Gastrocnemius medialis (tissue), 4 donors: ENCODE measurements around the gene TAGLN2. TPM values are rescaled to one million over a fixed set of nuclear protein-coding genes. Genes with fewer than 3 reads are reported as not detected.

Experiments
- ATAC-seq, 2 donors: fragments of 150-250 bp; one replicate each; pipeline ENCODE4 v1.9.1; 2016
- DNase-seq, 2 donors: peaks; one replicate each; pipeline ENCODE4 v3.0.0-alpha.2; 2019
- H3K27ac ChIP-seq, 4 donors: fragments of 200-600 bp; sonication (generic); 1 replicate in 1 of 4; 2 replicates in 3 of 4; pipeline ENCODE4 v1.5.1; 2016 to 2018; ENCODE audit warnings: mild to moderate bottlenecking in 2 of 4, moderate library complexity in 1 of 4
- H3K27me3 ChIP-seq, 3 donors: fragments of 200-600 bp; sonication (generic) in 2 of 3; 1 replicate in 1 of 3; 2 replicates in 2 of 3; pipeline versions ENCODE4 v1.5.1 to v1.6.0; 2016 to 2019; ENCODE audit warnings: mild to moderate bottlenecking in 1 of 3, moderate library complexity in 1 of 3
- H3K36me3 ChIP-seq, 2 donors: fragments of 200-600 bp; sonication (generic) in 1 of 2; one replicate each; pipeline ENCODE4 v1.5.1; 2017 to 2018
- H3K4me1 ChIP-seq, 2 donors: fragments of 200-600 bp; sonication (generic) in 1 of 2; one replicate each; pipeline ENCODE4 v1.5.1; 2016 to 2017; ENCODE audit warnings: mild to moderate bottlenecking in 2 of 2
- H3K4me3 ChIP-seq, 4 donors: fragments of 200-600 bp; sonication (generic) in 3 of 4; 1 replicate in 1 of 4; 2 replicates in 3 of 4; pipeline ENCODE4 v1.5.1; 2016 to 2019; ENCODE audit warnings: mild to moderate bottlenecking in 2 of 4
- H3K9me3 ChIP-seq, 3 donors: fragments of 200-600 bp; sonication (generic) in 2 of 3; 1 replicate in 1 of 3; 2 replicates in 2 of 3; pipeline ENCODE4 v1.5.1; 2016 to 2019
- POLR2A ChIP-seq, 2 donors: fragments of 450-650 bp; IDR thresholded peaks; one replicate each; pipeline ENCODE4 v1.6.1; 2017; ENCODE audit warnings: antibody characterized with exemption in 2 of 2, mild to moderate bottlenecking in 2 of 2, moderate library complexity in 2 of 2
- in situ Hi-C, 4 donors: fragments of 200-750 bp; cut with MboI; loops; one replicate each; pipeline versions ENCODE4 v1.15.0 to v1.8.0; 2017; ENCODE audit warnings: low sequenced_read_pairs in 4 of 4
- intact Hi-C: fragments of 100-400 bp; cut with DNase I; formaldehyde crosslinking; loops from one replicate; pipeline ENCODE4 v1.15.1; 2023; ENCODE audit warnings: low total_unique reads
- total RNA-seq, 4 donors: library from RNA; depleted of rRNA; stranded (reverse); fragments of >200 nt; gene quantifications; one replicate each; pipeline versions ENCODE4 v1.1.0 to v1.2.3, GENCODE V29; 2016
- TF ChIP-seq, protein P1 (sequence below), 5 experiments: fragments of 450-650 bp in 3 of 5; fragments of 200-600 bp in 2 of 5; sonication (generic) in 2 of 5; IDR thresholded peaks in 4 of 5; conservative IDR thresholded peaks in 1 of 5; 1 replicate in 4 of 5; 2 replicates in 1 of 5; pipeline ENCODE4 v1.5.1; 2016 to 2019; ENCODE audit warnings: antibody characterized with exemption in 5 of 5, mild to moderate bottlenecking in 3 of 5, moderate library complexity in 3 of 5

The TAGLN2 gene
- total RNA-seq, 4 donors from 2014 or later, result 28.8 to 48.2 (median 37.5) TPM

DNA sequence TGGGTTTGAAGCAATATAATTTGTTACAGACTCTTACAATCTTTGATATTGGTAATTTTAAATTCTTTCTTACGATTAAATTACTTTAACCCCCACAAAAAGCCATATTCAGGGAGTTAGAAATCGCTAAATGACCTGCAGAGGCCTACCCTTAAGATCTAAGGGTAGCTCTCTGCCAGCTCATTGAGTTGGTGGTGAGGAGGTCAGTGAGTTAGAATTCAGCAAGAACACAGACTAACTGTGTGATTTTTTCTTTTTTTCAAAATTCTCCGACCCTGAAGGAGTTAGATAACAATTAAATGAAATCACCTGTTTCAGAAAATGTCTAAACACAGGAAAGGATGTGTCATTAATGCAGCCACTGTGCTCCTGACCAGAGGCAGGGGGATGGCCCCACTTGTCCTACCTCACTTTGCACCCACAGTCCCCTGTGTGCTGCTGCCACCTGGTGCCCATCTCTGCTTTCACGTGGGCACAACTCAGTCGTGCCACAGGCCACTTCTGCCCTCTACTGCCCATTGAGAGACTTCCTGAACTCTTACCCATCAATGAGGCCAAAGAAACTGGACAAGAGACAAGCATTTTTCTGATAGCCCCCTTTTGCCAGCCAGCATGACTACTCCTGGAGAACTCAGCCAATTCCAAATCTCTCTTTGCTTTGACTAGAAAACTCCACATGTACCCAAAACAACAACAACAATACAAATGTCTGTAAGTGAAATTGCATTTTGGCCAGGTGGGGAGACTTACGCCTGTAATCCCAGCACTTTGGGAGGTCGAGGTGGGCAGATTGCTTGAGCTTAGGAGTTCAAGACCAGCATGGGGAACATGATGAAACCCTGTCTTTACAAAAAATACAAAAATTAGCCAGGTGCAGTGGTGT is 33.8 kb downstream of the TAGLN2 start:
- DNase-seq (peak; percentile 54 to 71), ATAC-seq (peak; percentile 87 to 94)
- in situ Hi-C loops, result loop anchor here (5.0 to 10.0 kb wide), 3 partner anchors 89 to 97 kb away; partner anchors contain the start of gene FCRL6 (in 1 of the 4)
- intact Hi-C loops, result loop anchor here (1.0 to 2.0 kb wide), 3 partner anchors 21 to 111 kb away; partner anchors contain the start of gene DUSP23
- TF ChIP-seq, protein P1, sequence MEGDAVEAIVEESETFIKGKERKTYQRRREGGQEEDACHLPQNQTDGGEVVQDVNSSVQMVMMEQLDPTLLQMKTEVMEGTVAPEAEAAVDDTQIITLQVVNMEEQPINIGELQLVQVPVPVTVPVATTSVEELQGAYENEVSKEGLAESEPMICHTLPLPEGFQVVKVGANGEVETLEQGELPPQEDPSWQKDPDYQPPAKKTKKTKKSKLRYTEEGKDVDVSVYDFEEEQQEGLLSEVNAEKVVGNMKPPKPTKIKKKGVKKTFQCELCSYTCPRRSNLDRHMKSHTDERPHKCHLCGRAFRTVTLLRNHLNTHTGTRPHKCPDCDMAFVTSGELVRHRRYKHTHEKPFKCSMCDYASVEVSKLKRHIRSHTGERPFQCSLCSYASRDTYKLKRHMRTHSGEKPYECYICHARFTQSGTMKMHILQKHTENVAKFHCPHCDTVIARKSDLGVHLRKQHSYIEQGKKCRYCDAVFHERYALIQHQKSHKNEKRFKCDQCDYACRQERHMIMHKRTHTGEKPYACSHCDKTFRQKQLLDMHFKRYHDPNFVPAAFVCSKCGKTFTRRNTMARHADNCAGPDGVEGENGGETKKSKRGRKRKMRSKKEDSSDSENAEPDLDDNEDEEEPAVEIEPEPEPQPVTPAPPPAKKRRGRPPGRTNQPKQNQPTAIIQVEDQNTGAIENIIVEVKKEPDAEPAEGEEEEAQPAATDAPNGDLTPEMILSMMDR (IDR thresholded peaks at IDR 0.05 in 4 of 5, conservative IDR thresholded peaks at IDR 0.05 in 1 of 5), result peak; percentile 86 to 95 (median 90)
- no peak for TF ChIP-seq POLR2A (IDR thresholded peaks at IDR 0.05)
- Histone ChIP-seq H3K36me3 (no peaks in the 10 kb centered on the region), H3K27me3 (no peaks in the 10 kb centered on the region), H3K4me1 (peaks cover 3 to 13% of the 10 kb centered on the region in 2 donors), H3K4me3 (no peak overlapping the region), H3K27ac (no peak overlapping the region), H3K9me3 (no peaks in the 10 kb centered on the region)

DNA sequence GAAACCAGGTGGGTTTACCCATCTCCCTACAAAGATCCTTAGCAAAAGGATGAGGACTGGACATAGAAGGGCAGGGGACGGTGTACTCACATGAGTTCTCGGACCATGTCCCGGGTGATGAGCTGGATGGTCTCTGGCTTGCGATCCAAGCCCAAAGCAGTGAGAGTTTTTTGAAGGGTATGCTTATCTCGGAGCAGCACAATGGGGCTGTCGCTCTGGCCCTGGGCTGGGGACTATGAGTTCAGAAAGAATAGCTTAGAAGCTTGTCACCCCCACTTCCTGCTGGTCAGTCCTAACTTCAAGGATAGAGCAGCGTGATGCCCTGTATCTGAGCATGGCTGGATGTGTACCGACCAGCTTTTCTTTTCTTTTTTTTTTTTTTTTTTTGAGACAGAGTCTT is 34.9 kb downstream of the TAGLN2 start:
- no peaks in the 10 kb centered on the region for H3K36me3 ChIP-seq
- no peaks in the 10 kb centered on the region for H3K9me3 ChIP-seq
- H3K27me3 ChIP-seq, result no peaks in the 10 kb centered on the region
- H3K4me3 ChIP-seq, result no peak overlapping the region
- intact Hi-C loops, result loop anchor here (2.0 kb wide), 1 partner anchor 22 kb away; no protein-coding TSS in a partner anchor
- peaks cover 3 to 13% of the 10 kb centered on the region in 2 donors for H3K4me1 ChIP-seq
- no peak for DNase-seq
- no peak for TF ChIP-seq POLR2A (IDR thresholded peaks at IDR 0.05)
- TF ChIP-seq, protein P1 (IDR thresholded peaks at IDR 0.05 in 4 of 5, conservative IDR thresholded peaks at IDR 0.05 in 1 of 5), result no peak
- no peak for ATAC-seq
- peak overlapping the region; percentile 58 to 71 (median 66) for H3K27ac ChIP-seq
- in situ Hi-C loops, result loop anchor here (5.0 to 10.0 kb wide), 3 partner anchors 88 to 96 kb away; partner anchors contain the start of gene FCRL6 (in 1 of the 4)

DNA sequence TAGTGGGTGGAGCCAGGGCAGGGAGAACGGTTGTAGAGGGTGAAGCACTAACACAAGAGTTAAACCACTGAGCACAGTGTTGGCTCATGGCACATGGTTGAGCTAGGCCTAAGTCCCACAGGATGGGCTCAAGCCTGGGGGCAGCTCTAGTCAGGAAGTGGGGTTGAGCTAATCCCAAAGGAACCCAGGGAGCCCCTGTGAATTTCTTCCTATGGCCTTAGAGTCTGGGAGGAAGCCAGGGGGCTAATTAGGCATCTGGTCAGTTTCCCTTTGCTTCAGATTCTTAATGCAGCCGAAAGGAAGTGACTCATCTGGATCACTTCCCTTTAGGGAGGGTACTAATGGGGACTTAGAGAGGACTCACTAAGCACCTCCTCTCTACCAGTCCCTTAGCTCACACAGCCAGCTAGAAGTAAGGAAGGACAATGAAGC is 35.5 kb downstream of the TAGLN2 start:
- peaks cover 3 to 13% of the 10 kb centered on the region in 2 donors for H3K4me1 ChIP-seq
- in situ Hi-C loops, result loop anchor here (5.0 to 10.0 kb wide), 3 partner anchors 88 to 95 kb away; partner anchors contain the start of gene FCRL6 (in 1 of the 4)
- no peak overlapping the region for H3K4me3 ChIP-seq
- ATAC-seq (peak; percentile 72 to 81), DNase-seq (no peak)
- TF ChIP-seq POLR2A (IDR thresholded peaks at IDR 0.05), result peak in 1 of 2 donors; percentile 49
- TF ChIP-seq, protein P1 (IDR thresholded peaks at IDR 0.05 in 4 of 5, conservative IDR thresholded peaks at IDR 0.05 in 1 of 5), result no peak
- H3K27me3 ChIP-seq, result no peaks in the 10 kb centered on the region
- H3K27ac ChIP-seq, result peak overlapping the region; percentile 58 to 71 (median 66)
- no peaks in the 10 kb centered on the region for H3K36me3 ChIP-seq
- intact Hi-C loops, result loop anchor here (2.0 kb wide), 1 partner anchor 23 kb away; no protein-coding TSS in a partner anchor
- H3K9me3 ChIP-seq, result no peaks in the 10 kb centered on the region

DNA sequence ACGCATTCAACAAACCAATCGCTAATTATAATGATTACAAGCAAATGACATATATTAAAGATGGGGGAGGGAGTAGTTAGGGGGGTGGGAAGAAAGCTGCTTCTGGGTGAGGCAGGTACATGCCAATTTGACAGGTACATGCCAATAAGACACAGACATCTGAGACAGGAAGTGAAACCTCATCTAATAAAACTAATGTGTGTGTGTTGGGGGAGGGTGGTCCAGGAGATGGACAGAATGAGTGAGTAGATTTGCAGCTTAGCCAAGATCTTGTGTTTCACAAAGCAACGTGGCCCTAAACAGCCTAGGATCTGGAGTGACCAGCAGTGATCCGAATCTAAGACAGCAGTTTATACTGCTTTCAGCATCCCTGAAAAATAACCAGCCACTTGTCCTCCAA is 36.1 kb downstream of the TAGLN2 start:
- intact Hi-C loops, result no loop called here

More for the DNA sequence above, 36.1 kb downstream of the TAGLN2 start:
- Histone ChIP-seq H3K4me1 (peaks cover 3 to 13% of the 10 kb centered on the region in 2 donors), H3K27ac (peak overlapping the region; percentile 58 to 71 (median 66)), H3K4me3 (no peak overlapping the region), H3K36me3 (no peaks in the 10 kb centered on the region), H3K9me3 (no peaks in the 10 kb centered on the region), H3K27me3 (no peaks in the 10 kb centered on the region)
- TF ChIP-seq, protein P1 (IDR thresholded peaks at IDR 0.05 in 4 of 5, conservative IDR thresholded peaks at IDR 0.05 in 1 of 5), result no peak
- no peak for TF ChIP-seq POLR2A (IDR thresholded peaks at IDR 0.05)
- in situ Hi-C loops, result no loop called here
- ATAC-seq (no peak), DNase-seq (no peak)
